Activated naive CD4-positive, alpha-beta T cell treated with anti-CD3 and anti-CD28 coated beads, Interleukin-2, amount 10 ng/mL, durations not matched to agents 7 days and 5 days (primary cell): ENCODE measurements around the gene TOMM7.
"Not testable (repeated sequence)": the region's sequence is repeated elsewhere in the genome, so short reads cannot be mapped to it uniquely, and the experiment has no call there.

ENCODE experiments used
- CTCF ChIA-PET: fragments of 350-600 bp; sonication (Branson Sonifier 250); formaldehyde crosslinking; loops from one replicate; lab custom pipeline; 2021; ENCODE audit warnings: antibody characterized with exemption; lab: Charles Lee
- DNase-seq: peaks from one replicate; pipeline ENCODE4 v3.0.0-alpha.2; 2020
- H3K27ac Mint-ChIP-seq: one replicate; pipeline ENCODE4 v1.8.0; 2021; ENCODE audit warnings: mild to moderate bottlenecking, moderate library complexity, mixed read lengths
- H3K27me3 Mint-ChIP-seq: one replicate; pipeline ENCODE4 v1.8.0; 2021; ENCODE audit warnings: mild to moderate bottlenecking, mixed read lengths
- H3K36me3 Mint-ChIP-seq: one replicate; pipeline ENCODE4 v1.8.0; 2021; ENCODE audit warnings: mixed read lengths
- H3K4me1 Mint-ChIP-seq: one replicate; pipeline ENCODE4 v1.8.0; 2021; ENCODE audit warnings: mixed read lengths
- H3K4me3 Mint-ChIP-seq: one replicate; pipeline ENCODE4 v1.8.0; 2021; ENCODE audit warnings: mild to moderate bottlenecking, moderate library complexity, mixed read lengths
- H3K9me3 Mint-ChIP-seq: one replicate; pipeline ENCODE4 v1.8.0; 2021; ENCODE audit warnings: mixed read lengths

TOMM7 gene

GRCh38 chr7:22859641-22860290 is 37.1 kb upstream of the TOMM7 start:
- H3K27ac Mint-ChIP-seq: no peak overlapping the region
- no peaks in the 10 kb centered on the region for H3K9me3 Mint-ChIP-seq
- peaks cover 46% of the 10 kb centered on the region for H3K36me3 Mint-ChIP-seq
- no peaks in the 10 kb centered on the region for H3K27me3 Mint-ChIP-seq
- DNase-seq: no peak
- no peak overlapping the region for H3K4me3 Mint-ChIP-seq
- CTCF ChIA-PET: interaction anchor here (0.9 to 2.1 kb wide), 6 partner anchors 9 to 247 kb away, joined by 3 to 12 read pairs (median 4); no protein-coding TSS in a partner anchor
- H3K4me1 Mint-ChIP-seq: peaks cover 36% of the 10 kb centered on the region

- Mint-ChIP-seq H3K36me3 (peaks cover 43% of the 10 kb centered on the region), H3K4me3 (no peak overlapping the region), H3K27ac (peak overlapping the region; percentile 75), H3K9me3 (no peaks in the 10 kb centered on the region), H3K27me3 (no peaks in the 10 kb centered on the region), H3K4me1 (peaks cover 34% of the 10 kb centered on the region)
- CTCF ChIA-PET: interaction anchor here (2.1 kb wide), 1 partner anchor 197 kb away, joined by 12 read pairs; no protein-coding TSS in a partner anchor
- no peak for DNase-seq
Measured at GRCh38 chr7:22858640-22859561, 36.3 kb upstream of the TOMM7 start.

GRCh38 chr7:22858274-22858639 is 35.6 kb upstream of the TOMM7 start:
- CTCF ChIA-PET: no interaction called here
- Mint-ChIP-seq H3K9me3 (no peaks in the 10 kb centered on the region), H3K4me3 (no peak overlapping the region), H3K27ac (no peak overlapping the region), H3K36me3 (peaks cover 42% of the 10 kb centered on the region), H3K4me1 (peaks cover 39% of the 10 kb centered on the region), H3K27me3 (peaks cover 5% of the 10 kb centered on the region)
- no peak for DNase-seq

- H3K4me1 Mint-ChIP-seq: peaks cover 41% of the 10 kb centered on the region
- H3K36me3 Mint-ChIP-seq: peaks cover 36% of the 10 kb centered on the region
- H3K27ac Mint-ChIP-seq: no peak overlapping the region
- CTCF ChIA-PET: interaction anchor here (0.6 to 2.4 kb wide), 4 partner anchors 19 to 199 kb away, joined by 3 to 12 read pairs (median 3); no protein-coding TSS in a partner anchor
- H3K27me3 Mint-ChIP-seq: peaks cover 8% of the 10 kb centered on the region
- no peak for DNase-seq
- H3K4me3 Mint-ChIP-seq: no peak overlapping the region
- H3K9me3 Mint-ChIP-seq: no peaks in the 10 kb centered on the region
Measured at GRCh38 chr7:22856416-22856815, 33.8 kb upstream of the TOMM7 start.

- H3K9me3 Mint-ChIP-seq: no peaks in the 10 kb centered on the region
Measured at GRCh38 chr7:22855049-22855392, 32.4 kb upstream of the TOMM7 start.

GRCh38 chr7:22854158-22855048 is 31.8 kb upstream of the TOMM7 start:
- no peaks in the 10 kb centered on the region for H3K9me3 Mint-ChIP-seq
- CTCF ChIA-PET: interaction anchor here (0.9 to 1.1 kb wide), 4 partner anchors 32 to 201 kb away, joined by 3 to 8 read pairs (median 4); partner anchors contain the start of gene TOMM7
- peak overlapping the region; percentile 94 for H3K4me3 Mint-ChIP-seq
- peak overlapping the region; percentile 93 for H3K27ac Mint-ChIP-seq
- H3K4me1 Mint-ChIP-seq: peaks cover 36% of the 10 kb centered on the region
- peaks cover 19% of the 10 kb centered on the region for H3K27me3 Mint-ChIP-seq
- DNase-seq: peak; percentile 87
- peaks cover 25% of the 10 kb centered on the region for H3K36me3 Mint-ChIP-seq

More at GRCh38 chr7:22855049-22855392, 32.4 kb upstream of the TOMM7 start:
- CTCF ChIA-PET: interaction anchor here (0.7 to 2.4 kb wide), 5 partner anchors 14 to 201 kb away, joined by 3 to 12 read pairs (median 4); partner anchors contain the start of gene TOMM7
- Mint-ChIP-seq H3K36me3 (peaks cover 29% of the 10 kb centered on the region), H3K4me1 (peaks cover 36% of the 10 kb centered on the region), H3K27me3 (peaks cover 17% of the 10 kb centered on the region), H3K4me3 (peak overlapping the region; percentile 94), H3K27ac (peak overlapping the region; percentile 93)
- no peak for DNase-seq

GRCh38 chr7:22853674-22854157 is 31.1 kb upstream of the TOMM7 start:
- Mint-ChIP-seq H3K4me1 (peaks cover 31% of the 10 kb centered on the region), H3K27me3 (peaks cover 19% of the 10 kb centered on the region), H3K36me3 (peaks cover 19% of the 10 kb centered on the region), H3K27ac (peak overlapping the region; percentile 90), H3K9me3 (no peaks in the 10 kb centered on the region), H3K4me3 (peak overlapping the region; percentile 89)
- CTCF ChIA-PET: interaction anchor here (1.0 kb wide), 1 partner anchor 202 kb away, joined by 8 read pairs; no protein-coding TSS in a partner anchor
- peak; percentile 73 for DNase-seq

- no peak overlapping the region for H3K27ac Mint-ChIP-seq
- no peak for DNase-seq
- peaks cover 19% of the 10 kb centered on the region for H3K27me3 Mint-ChIP-seq
- CTCF ChIA-PET: interaction anchor here (1.0 kb wide), 1 partner anchor 202 kb away, joined by 8 read pairs; no protein-coding TSS in a partner anchor
- no peaks in the 10 kb centered on the region for H3K9me3 Mint-ChIP-seq
- H3K4me1 Mint-ChIP-seq: peaks cover 27% of the 10 kb centered on the region
- H3K36me3 Mint-ChIP-seq: peaks cover 14% of the 10 kb centered on the region
- H3K4me3 Mint-ChIP-seq: peak overlapping the region; percentile 89
Measured at GRCh38 chr7:22853138-22853537, 30.5 kb upstream of the TOMM7 start.

GRCh38 chr7:22851145-22851544 is 28.5 kb upstream of the TOMM7 start:
- Mint-ChIP-seq H3K4me1 (peaks cover 18% of the 10 kb centered on the region), H3K36me3 (peaks cover 4% of the 10 kb centered on the region), H3K27me3 (peaks cover 19% of the 10 kb centered on the region), H3K27ac (no peak overlapping the region), H3K4me3 (no peak overlapping the region), H3K9me3 (no peaks in the 10 kb centered on the region)
- no peak for DNase-seq
- CTCF ChIA-PET: interaction anchor here (1.2 kb wide), 1 partner anchor 205 kb away, joined by 5 read pairs; no protein-coding TSS in a partner anchor

- Mint-ChIP-seq H3K27me3 (peaks cover 25% of the 10 kb centered on the region), H3K4me1 (peaks cover 12% of the 10 kb centered on the region)
- H3K4me3 Mint-ChIP-seq, H3K9me3 Mint-ChIP-seq, H3K36me3 Mint-ChIP-seq, DNase-seq, H3K27ac Mint-ChIP-seq: not testable (repeated sequence)
- CTCF ChIA-PET: interaction anchor here (1.5 kb wide), 1 partner anchor 205 kb away, joined by 7 read pairs; no protein-coding TSS in a partner anchor
Measured at GRCh38 chr7:22850394-22850793, 27.7 kb upstream of the TOMM7 start.

- Mint-ChIP-seq H3K36me3 (no peaks in the 10 kb centered on the region), H3K9me3 (no peaks in the 10 kb centered on the region), H3K27me3 (peaks cover 25% of the 10 kb centered on the region), H3K4me3 (no peak overlapping the region), H3K27ac (no peak overlapping the region), H3K4me1 (peaks cover 6% of the 10 kb centered on the region)
- DNase-seq: no peak
- CTCF ChIA-PET: interaction anchor here (1.5 kb wide), 1 partner anchor 206 kb away, joined by 7 read pairs; no protein-coding TSS in a partner anchor
Measured at GRCh38 chr7:22849662-22850061, 27.0 kb upstream of the TOMM7 start.

GRCh38 chr7:22849172-22849571 is 26.5 kb upstream of the TOMM7 start:
- CTCF ChIA-PET: interaction anchor here (1.5 kb wide), 1 partner anchor 206 kb away, joined by 7 read pairs; no protein-coding TSS in a partner anchor
- Mint-ChIP-seq H3K4me1 (peaks cover 6% of the 10 kb centered on the region), H3K27me3 (peaks cover 25% of the 10 kb centered on the region), H3K9me3 (no peaks in the 10 kb centered on the region), H3K36me3 (no peaks in the 10 kb centered on the region), H3K4me3 (no peak overlapping the region), H3K27ac (no peak overlapping the region)
- no peak for DNase-seq

- no peak for DNase-seq
- Mint-ChIP-seq H3K4me1 (no peaks in the 10 kb centered on the region), H3K4me3 (no peak overlapping the region), H3K36me3 (no peaks in the 10 kb centered on the region), H3K9me3 (no peaks in the 10 kb centered on the region), H3K27me3 (peaks cover 18% of the 10 kb centered on the region), H3K27ac (no peak overlapping the region)
- CTCF ChIA-PET: no interaction called here
Measured at GRCh38 chr7:22846961-22847360, 24.3 kb upstream of the TOMM7 start.
